ENCODE data around the gene ZNF75A.

DNA sequence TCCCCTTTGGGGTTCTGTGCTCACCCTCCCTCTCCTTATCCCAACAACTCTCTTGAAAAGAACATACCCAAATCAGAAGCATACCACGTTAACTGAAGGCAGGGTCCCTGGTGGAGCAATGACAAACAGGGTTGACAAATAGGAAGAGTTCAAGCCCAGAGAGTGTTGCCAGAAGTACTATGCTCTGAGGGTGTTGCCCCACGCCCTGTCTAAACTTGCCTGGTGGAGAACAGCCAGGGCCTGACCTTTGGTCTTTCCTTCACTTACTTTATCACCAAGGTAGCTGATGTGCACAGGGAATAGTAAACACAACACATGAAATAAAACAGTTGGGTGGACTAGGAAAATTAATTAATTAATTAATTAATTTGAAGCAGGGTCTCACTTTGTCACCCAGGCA lies 23.3 kb downstream of the ZNF75A start:
- TF ChIP-seq, protein P1, sequence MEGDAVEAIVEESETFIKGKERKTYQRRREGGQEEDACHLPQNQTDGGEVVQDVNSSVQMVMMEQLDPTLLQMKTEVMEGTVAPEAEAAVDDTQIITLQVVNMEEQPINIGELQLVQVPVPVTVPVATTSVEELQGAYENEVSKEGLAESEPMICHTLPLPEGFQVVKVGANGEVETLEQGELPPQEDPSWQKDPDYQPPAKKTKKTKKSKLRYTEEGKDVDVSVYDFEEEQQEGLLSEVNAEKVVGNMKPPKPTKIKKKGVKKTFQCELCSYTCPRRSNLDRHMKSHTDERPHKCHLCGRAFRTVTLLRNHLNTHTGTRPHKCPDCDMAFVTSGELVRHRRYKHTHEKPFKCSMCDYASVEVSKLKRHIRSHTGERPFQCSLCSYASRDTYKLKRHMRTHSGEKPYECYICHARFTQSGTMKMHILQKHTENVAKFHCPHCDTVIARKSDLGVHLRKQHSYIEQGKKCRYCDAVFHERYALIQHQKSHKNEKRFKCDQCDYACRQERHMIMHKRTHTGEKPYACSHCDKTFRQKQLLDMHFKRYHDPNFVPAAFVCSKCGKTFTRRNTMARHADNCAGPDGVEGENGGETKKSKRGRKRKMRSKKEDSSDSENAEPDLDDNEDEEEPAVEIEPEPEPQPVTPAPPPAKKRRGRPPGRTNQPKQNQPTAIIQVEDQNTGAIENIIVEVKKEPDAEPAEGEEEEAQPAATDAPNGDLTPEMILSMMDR (IDR thresholded peaks at IDR 0.05): no peak
- TF ChIP-seq POLR2A (IDR thresholded peaks at IDR 0.05): no peak

Data from adrenal gland (tissue), 5 donors.